GM18526 (cell line): ENCODE data around the gene CD300LB.

Experiments used
- POLR2A ChIP-seq: IDR thresholded peaks from 3 replicates; pipeline ENCODE4 v1.6.1; 2011; ENCODE audit not compliant: insufficient read length; ENCODE audit errors: extremely low read depth

CD300LB gene

GRCh38 chr17:74520790-74521480, 10.3 kb downstream of the CD300LB start:
- TF ChIP-seq POLR2A = no peak

- TF ChIP-seq POLR2A = no peak
Measured at GRCh38 chr17:74520016-74520434, 11.2 kb downstream of the CD300LB start.

GRCh38 chr17:74516561-74517328, 14.5 kb downstream of the CD300LB start:
- no peak for TF ChIP-seq POLR2A

GRCh38 chr17:74515941-74516340, 15.3 kb downstream of the CD300LB start:
- TF ChIP-seq POLR2A = no peak

GRCh38 chr17:74514632-74515334, 16.5 kb downstream of the CD300LB start:
- TF ChIP-seq POLR2A = no peak

- TF ChIP-seq POLR2A = no peak
Measured at GRCh38 chr17:74513987-74514631, 17.2 kb downstream of the CD300LB start.

- no peak for TF ChIP-seq POLR2A
Measured at GRCh38 chr17:74512624-74513091, 18.6 kb downstream of the CD300LB start.

- TF ChIP-seq POLR2A = no peak
Measured at GRCh38 chr17:74512036-74512435, 19.2 kb downstream of the CD300LB start.

- no peak for TF ChIP-seq POLR2A
Measured at GRCh38 chr17:74508156-74508555, 23.1 kb downstream of the CD300LB start.

- TF ChIP-seq POLR2A = no peak
Measured at GRCh38 chr17:74502861-74503260, 28.4 kb downstream of the CD300LB start.

GRCh38 chr17:74499992-74500391, 31.3 kb downstream of the CD300LB start:
- TF ChIP-seq POLR2A = no peak

GRCh38 chr17:74497471-74497870, 33.8 kb downstream of the CD300LB start:
- no peak for TF ChIP-seq POLR2A

GRCh38 chr17:74493331-74493833, 37.9 kb downstream of the CD300LB start:
- no peak for TF ChIP-seq POLR2A

- TF ChIP-seq POLR2A = no peak
Measured at GRCh38 chr17:74491626-74492025, 39.6 kb downstream of the CD300LB start.

GRCh38 chr17:74490716-74491115, 40.6 kb downstream of the CD300LB start:
- no peak for TF ChIP-seq POLR2A
